ENCODE data around the gene NDUFA11. TPM values are rescaled to one million over a fixed set of nuclear protein-coding genes. Genes with fewer than 3 reads are reported as not detected.

Gene NDUFA11
- total RNA-seq, 1 donor from 2014 or later = 203 TPM

- H3K27me3 ChIP-seq (ENCODE audit: control insufficient read depth, insufficient read depth, low read length) = no peaks in the 10 kb centered on the region
- TF ChIP-seq, protein P1, sequence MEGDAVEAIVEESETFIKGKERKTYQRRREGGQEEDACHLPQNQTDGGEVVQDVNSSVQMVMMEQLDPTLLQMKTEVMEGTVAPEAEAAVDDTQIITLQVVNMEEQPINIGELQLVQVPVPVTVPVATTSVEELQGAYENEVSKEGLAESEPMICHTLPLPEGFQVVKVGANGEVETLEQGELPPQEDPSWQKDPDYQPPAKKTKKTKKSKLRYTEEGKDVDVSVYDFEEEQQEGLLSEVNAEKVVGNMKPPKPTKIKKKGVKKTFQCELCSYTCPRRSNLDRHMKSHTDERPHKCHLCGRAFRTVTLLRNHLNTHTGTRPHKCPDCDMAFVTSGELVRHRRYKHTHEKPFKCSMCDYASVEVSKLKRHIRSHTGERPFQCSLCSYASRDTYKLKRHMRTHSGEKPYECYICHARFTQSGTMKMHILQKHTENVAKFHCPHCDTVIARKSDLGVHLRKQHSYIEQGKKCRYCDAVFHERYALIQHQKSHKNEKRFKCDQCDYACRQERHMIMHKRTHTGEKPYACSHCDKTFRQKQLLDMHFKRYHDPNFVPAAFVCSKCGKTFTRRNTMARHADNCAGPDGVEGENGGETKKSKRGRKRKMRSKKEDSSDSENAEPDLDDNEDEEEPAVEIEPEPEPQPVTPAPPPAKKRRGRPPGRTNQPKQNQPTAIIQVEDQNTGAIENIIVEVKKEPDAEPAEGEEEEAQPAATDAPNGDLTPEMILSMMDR (IDR thresholded peaks at IDR 0.05; ENCODE audit: insufficient read depth, low read length, poor library complexity, severe bottlenecking) = no peak
- peaks cover 3% of the 10 kb centered on the region for H3K36me3 ChIP-seq (ENCODE audit: control insufficient read depth, insufficient read depth, low read length)
- no peak overlapping the region for H3K4me3 ChIP-seq (ENCODE audit: low read depth, low read length)
- no peak for DNase-seq (ENCODE audit: low read depth)
These were observed 38.1 kb upstream of the NDUFA11 start for GRCh38 chr19:5941673-5942072.

GRCh38 chr19:5940260-5941208 lies 36.9 kb upstream of the NDUFA11 start:
- Histone ChIP-seq H3K27me3 (ENCODE audit: control insufficient read depth, insufficient read depth, low read length) (no peaks in the 10 kb centered on the region), H3K36me3 (ENCODE audit: control insufficient read depth, insufficient read depth, low read length) (peaks cover 3% of the 10 kb centered on the region), H3K4me3 (ENCODE audit: low read depth, low read length) (no peak overlapping the region)

GRCh38 chr19:5937550-5937949 lies 34.0 kb upstream of the NDUFA11 start:
- DNase-seq (ENCODE audit: low read depth) = no peak
- peaks cover 3% of the 10 kb centered on the region for H3K36me3 ChIP-seq (ENCODE audit: control insufficient read depth, insufficient read depth, low read length)

More at GRCh38 chr19:5940260-5941208, 36.9 kb upstream of the NDUFA11 start:
- TF ChIP-seq, protein P1 (IDR thresholded peaks at IDR 0.05; ENCODE audit: insufficient read depth, low read length, poor library complexity, severe bottlenecking) = no peak
- no peak for DNase-seq (ENCODE audit: low read depth)

GRCh38 chr19:5936292-5936592 lies 32.7 kb upstream of the NDUFA11 start:
- Histone ChIP-seq H3K4me3 (ENCODE audit: low read depth, low read length) (no peak overlapping the region), H3K36me3 (ENCODE audit: control insufficient read depth, insufficient read depth, low read length) (peaks cover 2% of the 10 kb centered on the region), H3K27me3 (ENCODE audit: control insufficient read depth, insufficient read depth, low read length) (no peaks in the 10 kb centered on the region)
- no peak for DNase-seq (ENCODE audit: low read depth)
- TF ChIP-seq, protein P1 (IDR thresholded peaks at IDR 0.05; ENCODE audit: insufficient read depth, low read length, poor library complexity, severe bottlenecking) = no peak

More at GRCh38 chr19:5937550-5937949, 34.0 kb upstream of the NDUFA11 start:
- no peak overlapping the region for H3K4me3 ChIP-seq (ENCODE audit: low read depth, low read length)
- H3K27me3 ChIP-seq (ENCODE audit: control insufficient read depth, insufficient read depth, low read length) = no peaks in the 10 kb centered on the region
- TF ChIP-seq, protein P1 (IDR thresholded peaks at IDR 0.05; ENCODE audit: insufficient read depth, low read length, poor library complexity, severe bottlenecking) = no peak

GRCh38 chr19:5935473-5936291 lies 32.1 kb upstream of the NDUFA11 start:
- TF ChIP-seq, protein P1 (IDR thresholded peaks at IDR 0.05; ENCODE audit: insufficient read depth, low read length, poor library complexity, severe bottlenecking) = no peak
- DNase-seq (ENCODE audit: low read depth) = no peak
- H3K27me3 ChIP-seq (ENCODE audit: control insufficient read depth, insufficient read depth, low read length) = no peaks in the 10 kb centered on the region
- no peaks in the 10 kb centered on the region for H3K36me3 ChIP-seq (ENCODE audit: control insufficient read depth, insufficient read depth, low read length)
- no peak overlapping the region for H3K4me3 ChIP-seq (ENCODE audit: low read depth, low read length)

Measured in kidney epithelial cell (primary cell).